Myometrial cell (primary cell): ENCODE results near the gene NFIL3. TPM values are rescaled to one million over a fixed set of nuclear protein-coding genes. Genes with fewer than 3 reads are reported as not detected.

ENCODE experiments used
- total RNA-seq: library from RNA; depleted of rRNA; stranded (reverse); fragments of >200 nt; gene quantifications from 2 replicates; pipeline ENCODE4 v1.2.3, GENCODE V29; 2015

Gene NFIL3
- total RNA-seq, result 10.6 and 12.1 TPM in 2 replicates

GRCh38 chr9:91423785-91424402 lies at the start of gene NFIL3:
Gene NFIL3, minus strand, starts transcription at chr9:91423832. Its CDS starts 13,098 bp downstream, at chr9:91410734.

GRCh38 chr9:91361291-91362050 lies 62.2 kb downstream of the NFIL3 start, which contains the start of gene AUH:
Gene AUH, minus strand, starts transcription at chr9:91361918. Its CDS starts 29 bp downstream, at chr9:91361889.

Other genes starting within 250 kb of the NFIL3 start
- 12.1 and 14.4 TPM in 2 replicates for gene AUH, start 61.9 kb downstream of the NFIL3 start, total RNA-seq